Measurements from ENCODE around the gene CDC42BPB. TPM values are rescaled to one million over a fixed set of nuclear protein-coding genes. Genes with fewer than 3 reads are reported as not detected.

The CDC42BPB gene
- total RNA-seq, 4 donors from 2014 or later: 85.8 to 170 (median 102) TPM

- TF ChIP-seq, protein P1, sequence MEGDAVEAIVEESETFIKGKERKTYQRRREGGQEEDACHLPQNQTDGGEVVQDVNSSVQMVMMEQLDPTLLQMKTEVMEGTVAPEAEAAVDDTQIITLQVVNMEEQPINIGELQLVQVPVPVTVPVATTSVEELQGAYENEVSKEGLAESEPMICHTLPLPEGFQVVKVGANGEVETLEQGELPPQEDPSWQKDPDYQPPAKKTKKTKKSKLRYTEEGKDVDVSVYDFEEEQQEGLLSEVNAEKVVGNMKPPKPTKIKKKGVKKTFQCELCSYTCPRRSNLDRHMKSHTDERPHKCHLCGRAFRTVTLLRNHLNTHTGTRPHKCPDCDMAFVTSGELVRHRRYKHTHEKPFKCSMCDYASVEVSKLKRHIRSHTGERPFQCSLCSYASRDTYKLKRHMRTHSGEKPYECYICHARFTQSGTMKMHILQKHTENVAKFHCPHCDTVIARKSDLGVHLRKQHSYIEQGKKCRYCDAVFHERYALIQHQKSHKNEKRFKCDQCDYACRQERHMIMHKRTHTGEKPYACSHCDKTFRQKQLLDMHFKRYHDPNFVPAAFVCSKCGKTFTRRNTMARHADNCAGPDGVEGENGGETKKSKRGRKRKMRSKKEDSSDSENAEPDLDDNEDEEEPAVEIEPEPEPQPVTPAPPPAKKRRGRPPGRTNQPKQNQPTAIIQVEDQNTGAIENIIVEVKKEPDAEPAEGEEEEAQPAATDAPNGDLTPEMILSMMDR (IDR thresholded peaks at IDR 0.05; ENCODE audit: low read depth): no peak
These were observed 16.8 kb upstream of the CDC42BPB start for GRCh38 chr14:103073876-103074728.

- TF ChIP-seq, protein P1 (IDR thresholded peaks at IDR 0.05; ENCODE audit: low read depth): no peak
These were observed 16.1 kb upstream of the CDC42BPB start for GRCh38 chr14:103073367-103073875.

GRCh38 chr14:103072595-103073366, 15.4 kb upstream of the CDC42BPB start:
- TF ChIP-seq, protein P1 (IDR thresholded peaks at IDR 0.05; ENCODE audit: low read depth): no peak

- TF ChIP-seq, protein P1 (IDR thresholded peaks at IDR 0.05; ENCODE audit: low read depth): no peak
These were observed 14.3 kb upstream of the CDC42BPB start for GRCh38 chr14:103071544-103072251.

GRCh38 chr14:103070971-103071542, 13.7 kb upstream of the CDC42BPB start:
- TF ChIP-seq, protein P1 (IDR thresholded peaks at IDR 0.05; ENCODE audit: low read depth): no peak

DNA sequence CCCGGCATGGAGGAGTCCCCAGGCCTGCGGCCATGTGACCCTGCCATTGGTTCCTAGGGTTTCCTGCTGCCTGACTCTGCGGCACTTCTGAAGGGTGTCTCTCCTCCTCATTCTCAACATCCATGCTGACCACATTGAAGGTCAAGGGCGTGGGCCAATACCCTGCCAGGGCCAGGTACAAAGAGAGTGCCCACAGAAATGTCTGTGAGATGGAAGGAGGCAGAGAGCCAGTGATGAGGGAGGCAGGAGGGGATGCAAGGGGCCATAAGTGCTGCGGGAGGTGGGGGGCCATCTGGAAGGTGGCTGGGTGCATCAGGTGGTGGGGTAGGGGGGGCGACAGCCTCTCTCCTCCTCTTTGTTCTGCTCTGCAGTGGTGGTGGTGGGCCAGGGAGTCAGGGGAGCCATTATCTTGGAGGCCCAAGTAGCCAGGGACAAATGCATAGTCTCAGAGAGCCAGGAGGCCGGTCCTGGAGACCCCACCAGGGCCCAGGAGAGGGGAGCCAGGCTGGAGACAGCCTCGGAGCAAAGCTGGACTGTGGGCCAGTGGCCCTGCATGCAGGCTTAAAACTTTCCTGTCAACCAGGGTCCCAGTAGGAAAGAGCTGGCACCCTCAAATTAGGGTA, 13.0 kb upstream of the CDC42BPB start:
- TF ChIP-seq, protein P1 (IDR thresholded peaks at IDR 0.05; ENCODE audit: low read depth): no peak
